GM23338 (cell line): Measurements from ENCODE around the gene CNGB1. TPM values are rescaled to one million over a fixed set of nuclear protein-coding genes. Genes with fewer than 3 reads are reported as not detected.

Source experiments
- ATAC-seq: fragments of 200-7000 bp; cut with Tn5 transposase; 3 replicates; pipeline ENCODE4 v1.9.1; 2020
- DNase-seq: peaks from one replicate; pipeline ENCODE4 v3.0.0-alpha.2; 2015; ENCODE audit warnings: low spot score
- H2AFZ ChIP-seq: fragments of 200-600 bp; sonication (generic); 2 replicates; pipeline ENCODE4 v1.8.0; 2016; ENCODE audit warnings: antibody characterized with exemption, mild to moderate bottlenecking, moderate library complexity
- H3F3A ChIP-seq: fragments of 200-600 bp; sonication (generic); replicated peaks from 2 replicates; pipeline ENCODE4 v1.8.0; 2017; ENCODE audit warnings: antibody characterized with exemption, mixed run types, low read depth
- H3K27ac ChIP-seq: fragments of 200-600 bp; sonication (generic); 2 replicates; pipeline ENCODE4 v1.6.1; 2016; ENCODE audit warnings: low read depth
- H3K27me3 ChIP-seq: fragments of 200-600 bp; sonication (generic); 2 replicates; pipeline ENCODE4 v1.8.0; 2016; ENCODE audit warnings: mild to moderate bottlenecking, mixed run types, moderate library complexity; ENCODE audit not compliant: insufficient read depth
- H3K36me3 ChIP-seq: fragments of 200-600 bp; sonication (generic); 2 replicates; pipeline ENCODE4 v1.8.0; 2016; ENCODE audit warnings: mild to moderate bottlenecking; ENCODE audit not compliant: insufficient read depth
- H3K4me1 ChIP-seq: fragments of 200-600 bp; sonication (generic); 2 replicates; pipeline ENCODE4 v1.8.0; 2016; ENCODE audit warnings: mild to moderate bottlenecking, moderate library complexity; ENCODE audit not compliant: insufficient read depth
- H3K4me2 ChIP-seq: fragments of 200-600 bp; sonication (generic); 2 replicates; pipeline ENCODE4 v1.7.1; 2017; ENCODE audit warnings: mixed run types
- H3K4me3 ChIP-seq: fragments of 200-600 bp; sonication (generic); 2 replicates; pipeline ENCODE4 v1.6.1; 2016; ENCODE audit warnings: mixed run types
- H3K79me2 ChIP-seq: fragments of 200-600 bp; sonication (generic); replicated peaks from 2 replicates; pipeline ENCODE4 v1.8.0; 2017; ENCODE audit warnings: mild to moderate bottlenecking; ENCODE audit not compliant: insufficient read depth
- H3K9me2 ChIP-seq: fragments of 200-600 bp; sonication (generic); 2 replicates; pipeline ENCODE4 v1.8.0; 2017; ENCODE audit not compliant: insufficient read depth
- H4K20me1 ChIP-seq: fragments of 200-600 bp; sonication (generic); replicated peaks from 2 replicates; pipeline ENCODE4 v1.8.0; 2017; ENCODE audit warnings: mild to moderate bottlenecking; ENCODE audit not compliant: insufficient read depth
- H3K27ac Mint-ChIP-seq: 2 replicates; pipeline ENCODE4 v1.8.0; 2020; ENCODE audit warnings: inconsistent platforms, mild to moderate bottlenecking, moderate library complexity, mixed read lengths
- H3K27me3 Mint-ChIP-seq: 3 replicates; pipeline ENCODE4 v1.8.0; 2022; ENCODE audit warnings: low read depth, mild to moderate bottlenecking, moderate library complexity, mixed read lengths, inconsistent platforms; ENCODE audit not compliant: insufficient read depth, poor library complexity
- H3K36me3 Mint-ChIP-seq: 3 replicates; pipeline ENCODE4 v1.8.0; 2021; ENCODE audit warnings: low read depth, mild to moderate bottlenecking, inconsistent platforms, moderate library complexity, mixed read lengths
- H3K4me1 Mint-ChIP-seq: 3 replicates; pipeline ENCODE4 v1.8.0; 2020; ENCODE audit warnings: mild to moderate bottlenecking, inconsistent platforms, mixed read lengths
- H3K4me3 Mint-ChIP-seq: 3 replicates; pipeline ENCODE4 v1.8.0; 2021; ENCODE audit warnings: moderate library complexity, mild to moderate bottlenecking, inconsistent platforms, mixed read lengths
- H3K9me3 Mint-ChIP-seq: 3 replicates; pipeline ENCODE4 v1.8.0; 2020; ENCODE audit warnings: moderate library complexity, mild to moderate bottlenecking, inconsistent platforms, mixed read lengths
- CTCF ChIP-seq, 2 experiments: fragments of 200-600 bp in 1 of 2; sonication (generic) in 1 of 2; conservative IDR thresholded peaks; 2 replicates each; pipeline versions ENCODE4 v1.5.1 to v1.6.1; 2016 to 2017; ENCODE audit warnings: antibody characterized with exemption in 2 of 2, low read depth in 2 of 2, mild to moderate bottlenecking in 2 of 2, moderate library complexity in 1 of 2
- EZH2phosphoT487 ChIP-seq: fragments of 200-600 bp; sonication (generic); IDR thresholded peaks from one replicate; pipeline ENCODE4 v1.8.1; 2018; ENCODE audit warnings: antibody characterized with exemption; ENCODE audit not compliant: unreplicated experiment
- JUNB ChIP-seq: IDR thresholded peaks from one replicate; pipeline ENCODE4 v1.6.1; 2016; ENCODE audit warnings: antibody characterized with exemption; ENCODE audit not compliant: unreplicated experiment
- NANOG ChIP-seq: IDR thresholded peaks from 2 replicates; pipeline ENCODE4 v1.6.1; 2016; ENCODE audit warnings: antibody characterized with exemption, borderline replicate concordance
- POLR2AphosphoS5 ChIP-seq: IDR thresholded peaks from 2 replicates; pipeline ENCODE4 v1.6.1; 2016; ENCODE audit warnings: antibody characterized with exemption, low read depth
- STAT1 ChIP-seq: IDR thresholded peaks from one replicate; pipeline ENCODE4 v1.6.1; 2016; ENCODE audit warnings: antibody characterized with exemption; ENCODE audit not compliant: unreplicated experiment
- ZNF114 ChIP-seq: fragments of 250-450 bp; sonication (Bioruptor Pico); IDR thresholded peaks from 2 replicates; pipeline ENCODE4 v1.5.0; 2020; ENCODE audit warnings: mild to moderate bottlenecking, moderate library complexity
- ZNF331 ChIP-seq: fragments of 250-450 bp; sonication (Bioruptor Pico); IDR thresholded peaks from 2 replicates; pipeline ENCODE4 v1.5.0; 2020; ENCODE audit warnings: low read depth, mild to moderate bottlenecking, moderate library complexity
- polyA plus RNA-seq: library from polyadenylated mRNA; unstranded; fragments of >200 nt; fragmentation: Nextera tagmentation; extraction: Ambion mirVana; gene quantifications from 2 replicates; pipeline ENCODE4 v1.2.1, GENCODE V29; 2016
- total RNA-seq: library from RNA; depleted of rRNA; stranded (reverse); fragments of >200 nt; shearing (Covaris generic); gene quantifications from 2 replicates; pipeline ENCODE4 v1.2.3, GENCODE V29; 2014
- TF ChIP-seq, protein P1 (sequence below): IDR thresholded peaks from 2 replicates; pipeline ENCODE4 v1.6.1; 2016; ENCODE audit warnings: antibody characterized with exemption
- TF ChIP-seq, protein P2 (sequence below): fragments of 250-450 bp; sonication (Bioruptor Pico); IDR thresholded peaks from 2 replicates; pipeline ENCODE4 v1.5.0; 2020; ENCODE audit warnings: mild to moderate bottlenecking, moderate library complexity

Gene CNGB1
- total and polyA plus RNA-seq, 2 experiments from 2014 or later: not detected

GRCh38 chr16:57992084-57992483 lies 21.2 kb upstream of the CNGB1 start (continued):
- TF ChIP-seq STAT1 (no peak), ZNF114 (CRISPR knock-in tag) (no peak), CTCF (conservative IDR thresholded peaks at IDR 0.05; ENCODE audit: low read depth in 2 of 2) (no peak), JUNB (no peak), EZH2phosphoT487 (no peak)
- TF ChIP-seq, protein P1, sequence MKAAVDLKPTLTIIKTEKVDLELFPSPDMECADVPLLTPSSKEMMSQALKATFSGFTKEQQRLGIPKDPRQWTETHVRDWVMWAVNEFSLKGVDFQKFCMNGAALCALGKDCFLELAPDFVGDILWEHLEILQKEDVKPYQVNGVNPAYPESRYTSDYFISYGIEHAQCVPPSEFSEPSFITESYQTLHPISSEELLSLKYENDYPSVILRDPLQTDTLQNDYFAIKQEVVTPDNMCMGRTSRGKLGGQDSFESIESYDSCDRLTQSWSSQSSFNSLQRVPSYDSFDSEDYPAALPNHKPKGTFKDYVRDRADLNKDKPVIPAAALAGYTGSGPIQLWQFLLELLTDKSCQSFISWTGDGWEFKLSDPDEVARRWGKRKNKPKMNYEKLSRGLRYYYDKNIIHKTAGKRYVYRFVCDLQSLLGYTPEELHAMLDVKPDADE: no peak

DNA sequence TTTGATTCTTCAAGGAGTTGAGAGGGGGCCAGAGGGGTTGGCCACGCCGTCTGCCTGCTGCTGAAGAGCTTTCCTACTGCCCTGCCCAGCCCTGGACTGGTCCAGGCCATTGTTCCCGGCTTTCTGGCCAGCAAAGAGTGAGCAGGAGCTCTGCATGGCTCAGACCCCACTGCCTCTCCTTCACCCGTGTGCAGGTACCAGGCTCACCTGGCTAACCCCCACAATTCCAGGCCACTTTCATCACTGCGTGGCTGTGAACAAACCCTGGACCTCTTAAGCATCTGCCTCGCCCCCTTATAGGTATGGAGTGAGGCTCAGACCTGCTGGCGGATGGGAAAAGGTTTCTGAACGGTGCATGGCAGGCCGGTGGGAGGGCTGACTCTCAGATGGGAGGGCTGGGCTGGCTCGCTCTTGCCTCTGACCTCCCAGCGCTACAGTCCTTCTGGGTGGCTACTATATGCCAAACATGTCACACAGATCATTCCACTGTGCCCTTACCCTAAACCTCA lies 20.7 kb upstream of the CNGB1 start:
- Histone ChIP-seq H3K4me1 (no peaks in the 10 kb centered on the region), H3K27ac (no peak overlapping the region), H3K27me3 (peaks cover 9% of the 10 kb centered on the region; the same call in 1 of the 2 replicates), H3F3A (no peaks in the 10 kb centered on the region), H3K4me3 (no peak overlapping the region), H3K4me2 (no peak overlapping the region), H3K9me2 (no peaks in the 10 kb centered on the region), H3K36me3 (no peaks in the 10 kb centered on the region), H2AFZ (no peak overlapping the region), H4K20me1 (no peaks in the 10 kb centered on the region), H3K79me2 (no peaks in the 10 kb centered on the region)
- H3K4me1 Mint-ChIP-seq: peaks cover 14% of the 10 kb centered on the region
- H3K4me3 Mint-ChIP-seq: no peak overlapping the region
- H3K27me3 Mint-ChIP-seq: peaks cover 16% of the 10 kb centered on the region
- no peaks in the 10 kb centered on the region for H3K9me3 Mint-ChIP-seq
- no peak for DNase-seq
- H3K27ac Mint-ChIP-seq: no peak overlapping the region
- ATAC-seq: no peak
- H3K36me3 Mint-ChIP-seq: no peaks in the 10 kb centered on the region
- TF ChIP-seq ZNF331 (CRISPR knock-in tag): no peak
- no peak for TF ChIP-seq STAT1
- no peak for TF ChIP-seq ZNF114 (CRISPR knock-in tag)
- no peak for TF ChIP-seq CTCF (conservative IDR thresholded peaks at IDR 0.05; ENCODE audit: low read depth in 2 of 2)
- no peak for TF ChIP-seq POLR2AphosphoS5
- TF ChIP-seq, protein P2, sequence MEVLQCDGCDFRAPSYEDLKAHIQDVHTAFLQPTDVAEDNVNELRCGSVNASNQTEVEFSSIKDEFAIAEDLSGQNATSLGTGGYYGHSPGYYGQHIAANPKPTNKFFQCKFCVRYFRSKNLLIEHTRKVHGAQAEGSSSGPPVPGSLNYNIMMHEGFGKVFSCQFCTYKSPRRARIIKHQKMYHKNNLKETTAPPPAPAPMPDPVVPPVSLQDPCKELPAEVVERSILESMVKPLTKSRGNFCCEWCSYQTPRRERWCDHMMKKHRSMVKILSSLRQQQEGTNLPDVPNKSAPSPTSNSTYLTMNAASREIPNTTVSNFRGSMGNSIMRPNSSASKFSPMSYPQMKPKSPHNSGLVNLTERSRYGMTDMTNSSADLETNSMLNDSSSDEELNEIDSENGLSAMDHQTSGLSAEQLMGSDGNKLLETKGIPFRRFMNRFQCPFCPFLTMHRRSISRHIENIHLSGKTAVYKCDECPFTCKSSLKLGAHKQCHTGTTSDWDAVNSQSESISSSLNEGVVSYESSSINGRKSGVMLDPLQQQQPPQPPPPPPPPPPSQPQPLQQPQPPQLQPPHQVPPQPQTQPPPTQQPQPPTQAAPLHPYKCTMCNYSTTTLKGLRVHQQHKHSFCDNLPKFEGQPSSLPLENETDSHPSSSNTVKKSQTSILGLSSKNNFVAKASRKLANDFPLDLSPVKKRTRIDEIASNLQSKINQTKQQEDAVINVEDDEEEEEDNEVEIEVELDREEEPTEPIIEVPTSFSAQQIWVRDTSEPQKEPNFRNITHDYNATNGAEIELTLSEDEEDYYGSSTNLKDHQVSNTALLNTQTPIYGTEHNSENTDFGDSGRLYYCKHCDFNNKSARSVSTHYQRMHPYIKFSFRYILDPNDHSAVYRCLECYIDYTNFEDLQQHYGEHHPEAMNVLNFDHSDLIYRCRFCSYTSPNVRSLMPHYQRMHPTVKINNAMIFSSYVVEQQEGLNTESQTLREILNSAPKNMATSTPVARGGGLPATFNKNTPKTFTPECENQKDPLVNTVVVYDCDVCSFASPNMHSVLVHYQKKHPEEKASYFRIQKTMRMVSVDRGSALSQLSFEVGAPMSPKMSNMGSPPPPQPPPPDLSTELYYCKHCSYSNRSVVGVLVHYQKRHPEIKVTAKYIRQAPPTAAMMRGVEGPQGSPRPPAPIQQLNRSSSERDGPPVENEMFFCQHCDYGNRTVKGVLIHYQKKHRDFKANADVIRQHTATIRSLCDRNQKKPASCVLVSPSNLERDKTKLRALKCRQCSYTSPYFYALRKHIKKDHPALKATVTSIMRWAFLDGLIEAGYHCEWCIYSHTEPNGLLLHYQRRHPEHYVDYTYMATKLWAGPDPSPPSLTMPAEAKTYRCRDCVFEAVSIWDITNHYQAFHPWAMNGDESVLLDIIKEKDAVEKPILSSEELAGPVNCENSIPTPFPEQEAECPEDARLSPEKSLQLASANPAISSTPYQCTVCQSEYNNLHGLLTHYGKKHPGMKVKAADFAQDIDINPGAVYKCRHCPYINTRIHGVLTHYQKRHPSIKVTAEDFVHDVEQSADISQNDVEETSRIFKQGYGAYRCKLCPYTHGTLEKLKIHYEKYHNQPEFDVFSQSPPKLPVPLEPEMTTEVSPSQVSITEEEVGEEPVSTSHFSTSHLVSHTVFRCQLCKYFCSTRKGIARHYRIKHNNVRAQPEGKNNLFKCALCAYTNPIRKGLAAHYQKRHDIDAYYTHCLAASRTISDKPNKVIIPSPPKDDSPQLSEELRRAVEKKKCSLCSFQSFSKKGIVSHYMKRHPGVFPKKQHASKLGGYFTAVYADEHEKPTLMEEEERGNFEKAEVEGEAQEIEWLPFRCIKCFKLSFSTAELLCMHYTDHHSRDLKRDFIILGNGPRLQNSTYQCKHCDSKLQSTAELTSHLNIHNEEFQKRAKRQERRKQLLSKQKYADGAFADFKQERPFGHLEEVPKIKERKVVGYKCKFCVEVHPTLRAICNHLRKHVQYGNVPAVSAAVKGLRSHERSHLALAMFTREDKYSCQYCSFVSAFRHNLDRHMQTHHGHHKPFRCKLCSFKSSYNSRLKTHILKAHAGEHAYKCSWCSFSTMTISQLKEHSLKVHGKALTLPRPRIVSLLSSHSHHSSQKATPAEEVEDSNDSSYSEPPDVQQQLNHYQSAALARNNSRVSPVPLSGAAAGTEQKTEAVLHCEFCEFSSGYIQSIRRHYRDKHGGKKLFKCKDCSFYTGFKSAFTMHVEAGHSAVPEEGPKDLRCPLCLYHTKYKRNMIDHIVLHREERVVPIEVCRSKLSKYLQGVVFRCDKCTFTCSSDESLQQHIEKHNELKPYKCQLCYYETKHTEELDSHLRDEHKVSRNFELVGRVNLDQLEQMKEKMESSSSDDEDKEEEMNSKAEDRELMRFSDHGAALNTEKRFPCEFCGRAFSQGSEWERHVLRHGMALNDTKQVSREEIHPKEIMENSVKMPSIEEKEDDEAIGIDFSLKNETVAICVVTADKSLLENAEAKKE (CRISPR knock-in tag): no peak
- no peak for TF ChIP-seq NANOG
